HEK293 (cell line): Measurements from ENCODE around the gene PRR3.

ENCODE experiments used
- ATF2 ChIP-seq: fragments of 450-650 bp; formaldehyde crosslinking; IDR thresholded peaks from 2 replicates; pipeline ENCODE4 v1.5.1; 2016; ENCODE audit warnings: missing biosample characterization, missing genetic modification characterization, low read depth
- FEZF1 ChIP-seq: fragments of 450-650 bp; formaldehyde crosslinking; IDR thresholded peaks from 2 replicates; pipeline ENCODE4 v1.5.1; 2016; ENCODE audit warnings: missing biosample characterization, missing genetic modification characterization
- HIC1 ChIP-seq: fragments of 450-650 bp; formaldehyde crosslinking; IDR thresholded peaks from 2 replicates; pipeline ENCODE4 v1.5.1; 2016; ENCODE audit warnings: missing biosample characterization, missing genetic modification characterization
- KLF16 ChIP-seq: fragments of 450-650 bp; formaldehyde crosslinking; IDR thresholded peaks from 2 replicates; pipeline ENCODE4 v1.5.1; 2017; ENCODE audit warnings: missing biosample characterization, missing genetic modification characterization
- OVOL3 ChIP-seq: fragments of 450-650 bp; formaldehyde crosslinking; IDR thresholded peaks from 2 replicates; pipeline ENCODE4 v1.5.1; 2016; ENCODE audit warnings: missing biosample characterization, missing genetic modification characterization
- SALL2 ChIP-seq: fragments of 450-650 bp; formaldehyde crosslinking; IDR thresholded peaks from 2 replicates; pipeline ENCODE4 v1.5.0; 2017; ENCODE audit warnings: missing biosample characterization, mild to moderate bottlenecking, missing genetic modification characterization, borderline replicate concordance
- ZBTB21 ChIP-seq: fragments of 450-650 bp; formaldehyde crosslinking; IDR thresholded peaks from 2 replicates; pipeline ENCODE4 v1.5.1; 2017; ENCODE audit warnings: missing biosample characterization, missing genetic modification characterization
- ZNF140 ChIP-seq: fragments of 450-650 bp; formaldehyde crosslinking; IDR thresholded peaks from 2 replicates; pipeline ENCODE4 v1.5.1; 2016; ENCODE audit warnings: missing biosample characterization, missing genetic modification characterization
- ZNF148 ChIP-seq: fragments of 450-650 bp; formaldehyde crosslinking; IDR thresholded peaks from 2 replicates; pipeline ENCODE4 v1.5.0; 2017; ENCODE audit warnings: missing biosample characterization, missing genetic modification characterization, borderline replicate concordance
- ZNF155 ChIP-seq: fragments of 450-650 bp; formaldehyde crosslinking; IDR thresholded peaks from 2 replicates; pipeline ENCODE4 v1.5.1; 2016; ENCODE audit warnings: missing biosample characterization, missing genetic modification characterization
- ZNF157 ChIP-seq: fragments of 450-650 bp; formaldehyde crosslinking; IDR thresholded peaks from 2 replicates; pipeline ENCODE4 v1.5.1; 2016; ENCODE audit warnings: missing biosample characterization, missing genetic modification characterization
- ZNF19 ChIP-seq: fragments of 450-650 bp; formaldehyde crosslinking; IDR thresholded peaks from 2 replicates; pipeline ENCODE4; 2016; ENCODE audit warnings: missing biosample characterization, missing genetic modification characterization, low read depth
- ZNF202 ChIP-seq: fragments of 450-650 bp; formaldehyde crosslinking; IDR thresholded peaks from 2 replicates; pipeline ENCODE4 v1.5.1; 2016; ENCODE audit warnings: missing biosample characterization, missing genetic modification characterization, borderline replicate concordance
- ZNF221 ChIP-seq: fragments of 450-650 bp; formaldehyde crosslinking; IDR thresholded peaks from 2 replicates; pipeline ENCODE4 v1.5.1; 2017; ENCODE audit warnings: missing biosample characterization, missing genetic modification characterization, borderline replicate concordance
- ZNF248 ChIP-seq: fragments of 450-650 bp; formaldehyde crosslinking; IDR thresholded peaks from 2 replicates; pipeline ENCODE4 v1.5.1; 2017; ENCODE audit warnings: missing biosample characterization, missing genetic modification characterization
- ZNF280D ChIP-seq: fragments of 450-650 bp; formaldehyde crosslinking; IDR thresholded peaks from 2 replicates; pipeline ENCODE4 v1.5.1; 2016; ENCODE audit warnings: missing biosample characterization, missing genetic modification characterization
- ZNF362 ChIP-seq: fragments of 450-650 bp; formaldehyde crosslinking; IDR thresholded peaks from 2 replicates; pipeline ENCODE4 v1.5.1; 2016; ENCODE audit warnings: missing biosample characterization, missing genetic modification characterization
- ZNF37A ChIP-seq: fragments of 450-650 bp; IDR thresholded peaks from 2 replicates; pipeline ENCODE4 v1.5.1; 2018; ENCODE audit warnings: missing biosample characterization, missing genetic modification characterization
- ZNF514 ChIP-seq: fragments of 450-650 bp; formaldehyde crosslinking; IDR thresholded peaks from 2 replicates; pipeline ENCODE4 v1.5.1; 2016; ENCODE audit warnings: missing biosample characterization, missing genetic modification characterization
- ZNF530 ChIP-seq: fragments of 450-650 bp; formaldehyde crosslinking; IDR thresholded peaks from 2 replicates; pipeline ENCODE4 v1.5.1; 2016; ENCODE audit warnings: low read depth, missing biosample characterization, missing genetic modification characterization
- ZNF610 ChIP-seq: fragments of 450-650 bp; formaldehyde crosslinking; IDR thresholded peaks from 2 replicates; pipeline ENCODE4 v1.5.1; 2016; ENCODE audit warnings: missing biosample characterization, missing genetic modification characterization, borderline replicate concordance
- ZNF645 ChIP-seq: fragments of 450-650 bp; formaldehyde crosslinking; IDR thresholded peaks from 2 replicates; pipeline ENCODE4; 2016; ENCODE audit warnings: missing biosample characterization, missing genetic modification characterization
- ZNF654 ChIP-seq: fragments of 450-650 bp; formaldehyde crosslinking; IDR thresholded peaks from 2 replicates; pipeline ENCODE4 v1.5.1; 2016; ENCODE audit warnings: low read depth, missing biosample characterization, missing genetic modification characterization
- ZNF701 ChIP-seq: fragments of 450-650 bp; formaldehyde crosslinking; IDR thresholded peaks from 2 replicates; pipeline ENCODE4 v1.5.1; 2016; ENCODE audit warnings: missing biosample characterization, missing genetic modification characterization
- ZNF792 ChIP-seq: fragments of 450-650 bp; formaldehyde crosslinking; IDR thresholded peaks from 2 replicates; pipeline ENCODE4 v1.5.1; 2016; ENCODE audit warnings: missing biosample characterization, missing genetic modification characterization

Gene PRR3

GRCh38 chr6:30541515-30542403 lies 15.3 kb upstream of the PRR3 start (continued):
- TF ChIP-seq ZNF148 (tag by site-specific recombination) = no peak
- TF ChIP-seq ZNF701 (tag by site-specific recombination) = no peak
- no peak for TF ChIP-seq ZNF530 (tag by site-specific recombination)
- no peak for TF ChIP-seq ZNF202 (tag by site-specific recombination)
- no peak for TF ChIP-seq ZNF140 (tag by site-specific recombination)
- peak; percentile 90 for TF ChIP-seq ZNF654
- TF ChIP-seq ZNF280D (tag by site-specific recombination) = no peak
- TF ChIP-seq OVOL3 = no peak
- peak; percentile 13; the same call in 1 of the 2 replicates for TF ChIP-seq ZNF157 (tag by site-specific recombination)
- no peak for TF ChIP-seq KLF16 (tag by site-specific recombination)
- no peak for TF ChIP-seq ZNF362 (tag by site-specific recombination)
- no peak for TF ChIP-seq ATF2 (tag by site-specific recombination)
- no peak for TF ChIP-seq ZNF221 (tag by site-specific recombination)
- no peak for TF ChIP-seq ZNF19 (tag by site-specific recombination)
- no peak for TF ChIP-seq ZNF645
- TF ChIP-seq ZNF514 (tag by site-specific recombination) = no peak
- TF ChIP-seq ZNF610 (tag by site-specific recombination) = no peak
- TF ChIP-seq SALL2 (tag by site-specific recombination) = no peak
- TF ChIP-seq ZNF155 = no peak
- no peak for TF ChIP-seq ZBTB21 (tag by site-specific recombination)
- TF ChIP-seq ZNF792 (tag by site-specific recombination) = no peak
- no peak for TF ChIP-seq ZNF37A (tag by site-specific recombination)
- no peak for TF ChIP-seq HIC1 (tag by site-specific recombination)
- TF ChIP-seq ZNF248 (tag by site-specific recombination) = no peak
- TF ChIP-seq FEZF1 (tag by site-specific recombination) = no peak
